Measurements from ENCODE around the gene CEP170B. TPM values are rescaled to one million over a fixed set of nuclear protein-coding genes. Genes with fewer than 3 reads are reported as not detected.

Gene CEP170B
- polyA plus RNA-seq, 2 of the 4 experiments (the other 2 are of a cell fraction), result 4.5 to 13.5 TPM

- no peak for FAIRE-seq
- ChIA-PET CTCF (interaction anchor here (2.8 to 5.1 kb wide), 3 partner anchors 19 to 76 kb away, joined by 8 to 28 read pairs (median 8); no protein-coding TSS in a partner anchor), POLR2A (no interaction called here)
- TF ChIP-seq KDM5A (IDR thresholded peaks at IDR 0.05), result no peak
- no peak for TF ChIP-seq BCL3 (IDR thresholded peaks at IDR 0.05)
- TF ChIP-seq HOXA7 (CRISPR knock-in tag; IDR thresholded peaks at IDR 0.05), result no peak
- TF ChIP-seq, protein P1, sequence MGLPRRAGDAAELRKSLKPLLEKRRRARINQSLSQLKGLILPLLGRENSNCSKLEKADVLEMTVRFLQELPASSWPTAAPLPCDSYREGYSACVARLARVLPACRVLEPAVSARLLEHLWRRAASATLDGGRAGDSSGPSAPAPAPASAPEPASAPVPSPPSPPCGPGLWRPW (IDR thresholded peaks at IDR 0.05), result no peak
- TF ChIP-seq TP53 (CRISPR knock-in tag; IDR thresholded peaks at IDR 0.05), result no peak
- no peak for TF ChIP-seq NR3C1 (IDR thresholded peaks at IDR 0.05)
- no peak for TF ChIP-seq FOSL2 (IDR thresholded peaks at IDR 0.05)
- TF ChIP-seq FOSL2 (CRISPR knock-in tag; IDR thresholded peaks at IDR 0.05), result no peak
- TF ChIP-seq CEBPB (IDR thresholded peaks at IDR 0.05), result no peak
- TF ChIP-seq GATA3 (IDR thresholded peaks at IDR 0.05; ENCODE audit: borderline replicate concordance), result no peak
- no peak for TF ChIP-seq CHD4 (IDR thresholded peaks at IDR 0.05; ENCODE audit: borderline replicate concordance)
- no peak for TF ChIP-seq FOXS1 (CRISPR knock-in tag; IDR thresholded peaks at IDR 0.05)
- TF ChIP-seq SMC3 (IDR thresholded peaks at IDR 0.05), result no peak
- no peak for TF ChIP-seq HOXB5 (CRISPR knock-in tag; IDR thresholded peaks at IDR 0.05)
- TF ChIP-seq RFX5 (IDR thresholded peaks at IDR 0.05), result no peak
- no peak for TF ChIP-seq RCOR1 (IDR thresholded peaks at IDR 0.05; ENCODE audit: low read depth, low read length)
- no peak for TF ChIP-seq ZC3H11A (IDR thresholded peaks at IDR 0.05)
- TF ChIP-seq PBX3 (IDR thresholded peaks at IDR 0.05), result no peak
- no peak for TF ChIP-seq CBX2 (IDR thresholded peaks at IDR 0.05; ENCODE audit: borderline replicate concordance, low read depth)
- no peak for TF ChIP-seq MAFK (IDR thresholded peaks at IDR 0.05; ENCODE audit: partially characterized antibody)
- TF ChIP-seq EHF (CRISPR knock-in tag; IDR thresholded peaks at IDR 0.05), result no peak
- Histone ChIP-seq H3K4me1 (0 out of 3 replicates have a peak, but pooled peaks cover 5% of the 10 kb centered on the region), H3K4me2 (no peak overlapping the region), H3K27ac (no peak overlapping the region), H3K9me3 (peaks cover 4% of the 10 kb centered on the region; the same call in 2 of the 3 replicates), H3K4me3 (no peak overlapping the region)
- no peak for DNase-seq (ENCODE audit: low read depth in 1 of 2, low spot score in 1 of 2)
- no peak for ATAC-seq
- 60% methylated on average over 4 of the region's 4 CpGs for WGBS (ENCODE audit: missing lambda C conversion rate)
Measured at GRCh38 chr14:104845033-104845666, 19.9 kb upstream of the CEP170B start.

- CTCF ChIA-PET, result interaction anchor here (1.1 to 5.1 kb wide), 4 partner anchors 11 to 77 kb away, joined by 3 to 28 read pairs (median 8); no protein-coding TSS in a partner anchor
- no peak overlapping the region for H3K4me2 ChIP-seq
- no peak overlapping the region for H3K27ac ChIP-seq
- DNase-seq (ENCODE audit: low read depth in 1 of 2, low spot score in 1 of 2) (no peak), FAIRE-seq (no peak), ATAC-seq (no peak)
- no peak overlapping the region for H3K4me3 ChIP-seq
- 0 out of 3 replicates have a peak, but pooled peaks cover 5% of the 10 kb centered on the region for H3K4me1 ChIP-seq
- no peak for TF ChIP-seq MYC (IDR thresholded peaks at IDR 0.05; ENCODE audit: borderline replicate concordance, low read length)
- H3K9me3 ChIP-seq, result no peaks in the 10 kb centered on the region
- WGBS (ENCODE audit: missing lambda C conversion rate), result 32% methylated on average over 3 of the region's 3 CpGs
- POLR2A ChIA-PET, result no interaction called here
Measured at GRCh38 chr14:104845834-104846441, 19.1 kb upstream of the CEP170B start.

DNA sequence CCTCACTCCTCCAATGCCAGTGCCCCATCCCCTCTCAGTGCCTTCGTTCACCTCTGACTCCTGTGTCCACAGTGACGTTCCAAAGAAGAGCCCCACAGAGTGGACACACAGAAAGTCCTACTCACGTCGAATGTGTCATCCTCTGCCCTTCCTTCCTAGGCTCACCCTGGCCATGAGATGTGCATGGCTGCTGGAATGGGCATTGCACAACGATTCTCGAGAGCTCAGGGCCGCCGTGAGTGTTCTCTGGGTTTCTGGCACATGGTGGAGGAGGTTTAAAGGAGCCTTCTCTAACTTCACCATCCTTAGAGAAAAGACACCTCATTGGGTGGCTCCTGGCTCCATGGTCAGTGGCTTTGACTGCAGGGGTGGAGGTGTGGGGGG is 12.8 kb upstream of the CEP170B start:
- Histone ChIP-seq H3K4me3 (no peak overlapping the region), H3K9me3 (no peaks in the 10 kb centered on the region), H3K4me2 (no peak overlapping the region), H3K27ac (no peak overlapping the region), H3K4me1 (no peaks in the 10 kb centered on the region)
- FAIRE-seq, result no peak
- CTCF ChIA-PET, result interaction anchor here (1.2 to 1.5 kb wide), 2 partner anchors 18 to 31 kb away, joined by 3 to 10 read pairs; no protein-coding TSS in a partner anchor
- ATAC-seq, result peak in 1 of 2 experiments; percentile 25; a peak in 3 of 6 replicates
- TF ChIP-seq PHF8 (IDR thresholded peaks at IDR 0.05; ENCODE audit: borderline replicate concordance, low read depth), result no peak
- no peak for TF ChIP-seq POLR2AphosphoS2 (conservative IDR thresholded peaks at IDR 0.05; ENCODE audit: low read length)
- TF ChIP-seq ATOH8 (CRISPR knock-in tag; IDR thresholded peaks at IDR 0.05; ENCODE audit: low read depth), result no peak
- 26% methylated on average over 8 of the region's 8 CpGs for WGBS (ENCODE audit: missing lambda C conversion rate)
- POLR2A ChIA-PET, result no interaction called here
- no peak for DNase-seq (ENCODE audit: low read depth in 1 of 2, low spot score in 1 of 2)
